ENCODE measurements around the gene E2F2.

Gene E2F2, protein sequence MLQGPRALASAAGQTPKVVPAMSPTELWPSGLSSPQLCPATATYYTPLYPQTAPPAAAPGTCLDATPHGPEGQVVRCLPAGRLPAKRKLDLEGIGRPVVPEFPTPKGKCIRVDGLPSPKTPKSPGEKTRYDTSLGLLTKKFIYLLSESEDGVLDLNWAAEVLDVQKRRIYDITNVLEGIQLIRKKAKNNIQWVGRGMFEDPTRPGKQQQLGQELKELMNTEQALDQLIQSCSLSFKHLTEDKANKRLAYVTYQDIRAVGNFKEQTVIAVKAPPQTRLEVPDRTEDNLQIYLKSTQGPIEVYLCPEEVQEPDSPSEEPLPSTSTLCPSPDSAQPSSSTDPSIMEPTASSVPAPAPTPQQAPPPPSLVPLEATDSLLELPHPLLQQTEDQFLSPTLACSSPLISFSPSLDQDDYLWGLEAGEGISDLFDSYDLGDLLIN
- 0.10 to 4.0 (median 0.97) reads per million in 4 experiments for total RNA-seq

DNA sequence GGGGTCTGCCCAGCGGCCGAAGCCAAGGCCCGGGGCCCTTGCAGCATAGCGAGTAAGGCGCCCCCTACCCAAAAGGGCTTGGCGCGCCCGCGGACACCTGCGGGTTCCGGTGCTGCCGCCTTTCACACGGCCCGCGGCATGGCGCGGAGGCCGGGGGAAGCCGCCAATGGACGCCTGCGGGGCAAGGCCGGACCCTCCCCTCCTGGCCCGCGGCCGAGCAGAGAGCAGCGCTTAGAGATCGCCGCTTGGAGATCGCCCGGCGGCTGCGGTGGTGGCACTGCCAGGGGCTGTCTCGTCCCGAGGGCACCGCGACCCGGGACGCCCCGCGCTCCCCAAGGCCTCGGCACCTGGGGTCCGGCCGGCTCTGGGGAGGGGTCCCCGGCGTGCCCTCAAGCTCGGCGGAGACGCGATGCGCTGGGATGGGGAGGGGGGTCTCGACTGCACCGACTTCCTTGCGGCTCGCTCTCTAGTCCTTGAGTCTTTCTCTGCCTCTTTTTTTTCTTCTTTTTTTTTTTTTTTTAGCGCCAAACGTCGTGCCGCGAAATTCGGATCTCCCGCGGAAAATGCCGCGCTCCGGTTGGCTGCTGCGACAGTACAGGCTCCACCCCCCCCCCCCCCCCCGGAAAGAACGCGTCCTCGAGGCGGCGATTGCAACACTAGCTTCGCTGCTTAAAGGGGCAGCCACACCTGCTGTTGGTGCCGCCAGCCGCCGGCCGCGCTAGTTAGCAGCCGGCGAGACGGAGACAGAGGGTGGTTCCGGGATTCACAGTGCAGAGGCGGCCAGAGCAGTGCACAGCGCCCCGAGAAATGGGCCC, at the start of gene E2F2:
Gene E2F2 (minus strand): TSS at position 487 of the 815 bp plus-strand sequence. CDS start 440 bp downstream, at position 47.
- peak; percentile 82 for DNase-seq

DNA sequence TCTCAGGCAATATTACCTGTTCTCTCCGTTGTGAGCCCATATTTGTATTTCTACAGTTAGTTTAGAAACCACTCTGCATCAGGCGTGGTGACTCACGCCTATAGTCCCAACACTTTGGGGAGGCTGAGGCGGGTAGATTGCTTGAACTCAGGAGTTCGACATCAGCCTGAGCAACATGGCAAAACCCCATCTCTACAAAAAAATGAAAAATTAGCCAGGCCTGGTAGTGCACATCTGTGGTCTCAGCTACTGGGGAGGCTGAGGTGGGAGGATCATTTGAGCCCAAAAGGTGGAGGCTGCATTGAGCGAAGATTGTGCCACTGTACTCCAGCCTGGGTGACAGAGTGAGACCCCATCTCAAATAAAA, 47.9 kb upstream of the E2F2 start:
- DNase-seq = no peak

DNA sequence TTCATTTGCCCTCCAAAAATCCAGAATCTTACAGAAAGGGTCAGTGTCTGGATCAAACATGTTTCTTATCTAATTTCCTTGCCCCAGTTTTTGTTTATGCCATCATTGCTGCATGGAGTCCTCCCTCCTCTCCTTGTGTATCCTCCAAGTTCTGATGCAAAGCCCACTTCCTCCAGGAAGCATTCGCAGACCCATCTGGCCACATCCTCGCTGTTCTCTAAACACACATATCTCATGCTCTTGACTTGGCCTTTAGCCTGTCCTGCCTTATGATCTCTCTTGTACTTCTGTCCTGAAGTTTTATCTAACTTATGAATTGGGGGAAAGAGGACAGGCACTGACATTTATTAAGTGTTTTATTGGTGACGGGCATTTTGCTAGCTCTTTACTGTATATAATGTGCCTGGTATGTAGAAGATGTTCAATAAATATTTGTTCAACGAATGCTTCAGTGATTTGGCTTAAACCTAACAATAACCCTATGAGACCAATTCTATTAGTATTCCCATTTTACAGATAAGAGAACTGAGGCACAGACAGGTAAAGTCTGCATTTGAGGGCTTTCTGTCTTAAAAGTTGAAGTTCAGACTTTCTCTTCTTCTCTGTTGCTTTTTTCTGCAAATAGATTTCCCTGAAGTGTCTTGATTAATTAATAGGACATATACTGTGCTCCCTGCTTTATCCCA, 47.4 kb upstream of the E2F2 start:
- DNase-seq = no peak

DNA sequence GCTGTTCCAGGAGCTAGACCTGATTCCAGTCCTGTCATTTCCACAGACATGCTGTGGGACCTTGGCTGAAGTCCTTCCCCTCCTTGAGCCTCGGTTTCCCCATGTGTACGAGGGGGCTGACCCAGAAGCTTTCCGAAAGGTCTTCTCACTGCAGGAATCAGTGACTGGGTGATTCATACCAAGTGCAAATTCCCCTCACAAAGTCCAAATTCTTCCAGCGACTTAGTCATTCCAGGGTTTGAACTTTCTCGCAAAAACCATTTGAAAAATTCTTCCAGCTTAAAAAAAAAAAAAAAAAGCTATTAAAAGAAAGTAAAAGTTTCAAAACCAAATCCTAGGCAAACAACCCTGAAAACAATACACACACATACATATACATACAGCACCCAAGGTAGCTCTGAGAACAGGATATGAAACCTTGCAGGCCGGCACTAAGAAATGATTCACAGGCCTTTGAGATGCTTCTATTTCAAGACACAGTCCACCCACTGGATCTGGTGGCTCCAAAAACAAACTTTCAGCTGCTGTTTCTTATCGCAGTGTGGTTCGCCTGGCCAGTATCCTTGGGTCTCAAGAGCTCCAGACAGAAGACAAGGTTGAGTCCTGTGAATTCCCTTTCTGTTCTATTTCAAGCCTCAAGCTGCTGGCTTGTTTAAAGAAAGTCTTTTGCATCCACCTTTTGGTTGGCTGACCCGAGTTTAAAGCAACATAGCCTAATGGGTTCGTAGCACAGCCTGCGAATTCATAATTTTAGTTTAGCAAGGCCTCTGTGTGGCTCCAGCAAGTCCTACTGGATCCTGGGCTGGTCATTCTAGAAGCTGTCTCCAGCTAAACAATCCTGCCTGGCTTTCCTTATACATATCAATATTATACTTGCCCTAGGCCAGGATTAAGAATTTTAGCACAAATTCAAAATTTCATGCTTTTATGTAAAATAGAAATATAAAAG, 46.3 kb upstream of the E2F2 start:
- no peak for DNase-seq

DNA sequence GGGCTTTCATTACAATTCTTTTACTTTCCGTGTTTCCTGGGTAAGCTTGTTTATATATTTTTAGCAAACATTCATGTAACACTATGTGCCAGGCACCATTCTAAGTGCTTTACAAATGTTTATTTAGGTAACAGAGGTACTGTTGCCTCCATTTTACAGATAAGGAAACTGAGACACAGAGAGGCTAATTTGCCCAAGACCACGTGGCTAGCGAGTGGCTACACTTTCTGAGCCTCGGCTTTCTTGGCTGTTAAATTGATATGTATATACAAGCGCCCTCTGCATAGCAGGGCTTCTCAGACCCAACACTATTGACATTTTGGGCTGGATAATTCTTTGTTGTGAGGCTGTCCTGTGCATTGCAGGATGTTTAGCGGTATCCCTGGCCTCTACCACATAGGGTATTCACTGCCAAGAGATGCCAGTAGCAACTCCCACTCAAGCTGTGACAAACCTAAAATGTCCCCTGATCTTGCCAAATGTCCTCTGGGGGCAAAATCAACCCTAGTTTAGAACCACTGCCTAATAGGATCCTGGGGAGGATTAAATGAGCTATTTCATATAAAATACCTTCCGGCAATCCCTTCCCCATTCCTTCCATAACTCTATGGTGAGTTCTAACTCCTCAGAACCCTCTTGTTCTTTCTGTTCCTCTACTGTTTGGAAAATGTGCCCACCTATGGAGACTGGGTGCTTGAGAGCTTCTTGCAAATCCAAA, 45.5 kb upstream of the E2F2 start:
- DNase-seq = no peak

DNA sequence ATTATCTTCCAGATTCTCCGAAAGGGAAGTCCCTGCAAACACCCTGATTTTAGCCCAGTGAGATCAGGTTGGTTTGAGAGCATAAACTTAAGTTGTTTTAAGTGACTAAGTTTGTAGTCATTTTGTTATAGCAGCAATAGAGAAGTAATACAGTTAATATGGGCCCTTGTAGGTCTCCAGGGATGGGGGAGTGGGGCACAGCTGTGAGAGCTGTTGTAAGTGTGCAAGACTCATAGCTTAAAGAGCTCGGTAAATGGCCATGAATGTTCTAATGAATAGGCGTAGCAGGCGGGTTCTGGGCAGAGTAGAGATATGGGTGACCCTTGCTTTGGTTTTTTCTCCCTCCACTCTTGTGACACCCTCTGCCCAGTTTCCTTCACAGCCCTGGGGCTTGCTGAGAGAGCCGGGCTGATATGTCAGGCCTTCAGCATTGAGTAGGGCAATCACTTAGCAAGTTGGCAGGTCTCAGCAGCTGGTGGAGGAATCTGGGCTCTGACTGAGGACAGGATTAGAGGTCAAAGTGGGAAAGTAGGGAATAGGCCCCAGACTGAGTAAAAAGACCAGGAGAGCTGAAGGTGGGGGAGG, 44.3 kb upstream of the E2F2 start:
- DNase-seq = no peak

DNA sequence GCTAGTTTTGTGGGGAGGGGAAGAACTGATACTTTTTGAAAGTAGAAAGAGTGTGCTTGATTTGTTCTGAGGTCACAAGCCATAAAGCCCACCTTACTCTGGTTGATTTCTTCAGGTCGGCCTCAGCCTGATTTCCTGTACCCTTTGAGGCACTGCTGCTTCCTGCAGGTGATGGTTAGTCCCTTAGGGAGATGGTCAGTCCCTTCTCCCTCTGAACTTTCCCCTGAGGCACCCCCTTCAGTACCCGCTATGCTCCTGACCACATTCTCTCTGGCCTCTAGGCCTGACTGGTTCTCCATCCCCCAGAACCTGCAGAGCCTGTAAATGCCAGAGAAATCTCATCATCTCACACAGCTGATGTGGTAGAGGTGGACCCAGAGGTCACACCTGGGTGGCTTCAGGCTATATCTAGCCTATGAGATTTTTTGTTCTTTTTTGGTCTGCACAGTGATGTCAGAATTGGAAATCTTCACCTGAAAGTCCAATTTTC, 43.3 kb upstream of the E2F2 start:
- DNase-seq = no peak

DNA sequence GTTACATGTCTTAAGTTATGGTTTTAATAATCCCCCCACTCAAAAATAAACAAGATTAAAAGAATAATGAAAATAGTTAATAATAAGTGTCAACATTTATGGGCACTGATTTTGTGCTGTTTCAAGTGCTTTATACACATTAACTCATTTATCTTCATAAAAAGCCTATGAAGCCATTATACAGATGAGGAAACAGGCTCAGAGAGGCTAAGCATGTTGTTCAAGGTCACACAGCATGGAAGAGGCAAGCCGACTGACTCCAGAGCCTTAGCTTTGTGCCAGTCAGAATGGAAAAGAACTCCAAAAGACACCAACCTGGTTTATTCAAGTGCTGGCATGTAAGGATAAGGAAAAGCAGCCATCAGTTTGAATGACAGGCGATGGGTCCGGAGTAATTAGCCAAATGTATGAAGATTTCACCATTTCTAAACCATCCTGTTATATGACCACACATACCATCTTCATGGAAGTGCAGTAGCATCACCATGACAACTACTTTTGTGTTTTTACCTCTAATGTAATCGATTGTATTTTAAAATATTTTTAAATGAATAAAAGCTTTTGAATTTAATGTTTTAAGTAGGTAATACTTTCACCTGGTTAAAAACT, 42.6 kb upstream of the E2F2 start:
- DNase-seq = no peak

DNA sequence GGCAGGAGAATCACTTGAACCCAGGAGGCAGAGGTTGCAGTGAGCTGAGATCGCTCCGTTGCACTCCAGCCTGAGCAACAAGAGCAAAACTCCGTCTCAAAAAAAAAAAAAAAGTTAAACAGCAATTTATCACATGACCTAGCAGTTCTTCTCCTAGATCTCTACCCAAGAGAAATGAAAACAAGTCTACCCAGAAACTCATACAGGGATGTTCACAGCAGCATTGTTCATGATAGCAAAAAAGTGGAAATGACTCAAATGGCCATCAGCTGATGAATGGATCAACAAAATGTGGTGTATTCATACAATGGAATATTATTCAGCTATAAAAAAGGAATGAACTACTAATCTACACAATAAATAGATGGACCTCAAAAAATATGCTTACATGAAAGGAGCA, 40.4 kb upstream of the E2F2 start:
- DNase-seq = no peak

DNA sequence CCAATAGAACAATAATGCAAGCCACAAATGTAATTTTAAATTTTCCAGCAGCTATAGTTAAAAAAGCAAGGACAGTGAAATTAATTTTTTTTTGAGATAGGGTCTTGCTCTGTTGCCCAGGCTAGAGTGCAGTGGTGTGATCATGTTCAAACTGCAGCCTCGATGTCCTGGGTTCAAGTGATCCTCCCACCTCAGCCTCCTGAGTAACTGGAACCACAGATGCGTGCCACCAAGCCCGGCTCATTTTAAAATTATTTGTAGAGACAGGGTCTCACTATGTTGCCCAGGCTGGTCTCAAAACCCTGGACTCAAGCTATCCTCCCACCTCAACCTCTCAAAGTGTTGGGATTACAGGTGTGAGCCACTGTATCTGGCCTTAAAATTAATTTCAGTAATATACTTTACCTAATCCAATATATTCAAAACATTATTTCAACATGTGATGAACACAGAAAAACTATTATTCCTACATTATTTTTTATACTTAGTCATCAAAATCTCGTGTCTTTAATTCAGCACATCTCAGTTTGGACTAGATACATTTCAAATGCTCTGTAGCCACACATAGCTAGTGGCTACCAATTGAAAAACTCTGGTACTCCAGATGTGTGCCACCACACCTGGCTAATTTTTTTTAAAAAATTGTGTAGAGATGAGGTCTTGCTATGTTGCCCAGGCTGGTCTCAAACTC, 39.1 kb upstream of the E2F2 start:
- DNase-seq = no peak

DNA sequence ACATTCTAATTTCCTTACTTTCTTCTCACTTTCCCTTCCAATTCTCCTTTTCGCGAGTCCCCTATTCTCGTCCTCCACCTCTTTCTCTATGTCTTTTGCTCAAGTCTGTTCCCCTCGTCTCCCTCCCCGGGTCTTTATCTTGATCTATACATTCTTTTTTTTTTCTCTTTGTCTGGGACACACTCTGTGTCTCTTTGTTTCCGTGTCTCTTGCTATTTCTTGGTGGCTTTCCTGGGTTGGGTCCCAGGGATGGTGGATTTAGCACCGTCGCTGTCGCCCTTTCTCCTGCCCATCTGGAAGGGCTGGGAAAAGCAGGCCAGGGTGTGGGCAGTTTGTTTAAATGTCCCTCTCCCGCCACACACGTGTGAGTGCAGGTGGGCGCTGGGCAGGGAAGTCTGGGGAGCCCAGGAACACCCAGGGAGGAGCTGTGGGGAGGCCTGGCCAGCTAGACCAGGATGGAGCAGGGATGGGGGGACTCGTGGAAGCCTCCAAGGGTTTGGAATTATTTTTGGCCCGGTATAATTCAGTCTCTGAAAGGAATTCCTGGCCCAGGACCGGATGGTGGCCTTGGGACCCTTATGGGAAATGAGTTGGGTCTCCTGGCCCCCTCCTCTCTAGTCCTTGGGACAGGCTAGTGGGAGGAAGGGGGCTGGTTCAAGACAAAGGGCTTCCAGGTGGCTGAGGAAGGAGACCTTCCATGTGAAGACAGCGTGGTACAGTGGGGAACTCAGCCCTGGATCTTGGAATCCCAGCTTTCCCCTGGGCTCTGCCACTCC, 37.8 kb upstream of the E2F2 start:
- no peak for DNase-seq

DNA sequence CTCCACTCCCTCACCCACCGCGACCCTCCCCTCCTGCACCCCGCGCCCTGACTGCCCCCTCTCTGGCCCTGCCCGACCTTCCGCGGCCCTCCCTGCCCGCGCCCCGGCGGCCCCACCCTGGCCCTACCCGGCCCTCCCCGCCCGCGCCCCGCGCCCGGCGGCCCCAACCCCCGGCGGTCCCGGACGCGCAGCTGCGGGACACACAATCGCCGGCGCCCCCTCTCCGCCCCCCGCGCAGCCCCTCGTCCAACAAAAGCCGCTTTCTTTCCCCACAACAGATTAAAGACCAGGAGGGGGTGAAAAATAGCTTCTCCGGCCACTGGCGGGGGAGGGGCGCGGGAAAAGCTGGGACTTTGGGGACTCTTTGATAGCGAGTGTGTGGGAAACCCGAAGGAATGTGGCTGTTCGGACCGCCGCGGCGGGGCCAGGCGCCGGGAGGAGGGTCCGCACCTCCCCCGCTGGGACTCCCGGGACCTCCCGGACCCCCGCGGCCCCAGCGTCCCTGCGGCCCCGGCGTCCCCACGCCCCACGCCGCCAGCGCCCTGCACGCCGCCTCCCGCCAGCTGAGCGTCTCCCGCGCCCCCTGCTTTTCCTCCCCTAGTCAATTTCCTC, 37.1 kb upstream of the E2F2 start:
- DNase-seq = no peak

DNA sequence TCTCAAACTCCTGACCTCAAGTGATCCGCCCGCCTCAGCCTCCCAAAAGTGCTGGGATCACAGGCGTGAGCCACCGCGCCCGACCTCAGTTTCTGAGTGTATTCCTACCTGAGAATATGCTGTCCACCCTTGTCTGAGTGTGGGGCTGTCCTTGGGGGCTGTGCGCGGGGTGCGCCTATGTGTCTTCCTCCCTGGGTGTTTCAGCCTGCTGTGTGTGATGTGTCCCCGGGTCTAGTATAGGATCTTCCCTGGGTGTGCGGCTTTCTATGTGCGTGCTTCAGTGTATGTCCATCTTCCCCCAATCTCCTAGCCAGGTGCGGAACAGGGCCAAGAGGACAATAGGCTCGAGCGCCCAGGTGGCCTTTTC, 36.6 kb upstream of the E2F2 start:
- no peak for DNase-seq

DNA sequence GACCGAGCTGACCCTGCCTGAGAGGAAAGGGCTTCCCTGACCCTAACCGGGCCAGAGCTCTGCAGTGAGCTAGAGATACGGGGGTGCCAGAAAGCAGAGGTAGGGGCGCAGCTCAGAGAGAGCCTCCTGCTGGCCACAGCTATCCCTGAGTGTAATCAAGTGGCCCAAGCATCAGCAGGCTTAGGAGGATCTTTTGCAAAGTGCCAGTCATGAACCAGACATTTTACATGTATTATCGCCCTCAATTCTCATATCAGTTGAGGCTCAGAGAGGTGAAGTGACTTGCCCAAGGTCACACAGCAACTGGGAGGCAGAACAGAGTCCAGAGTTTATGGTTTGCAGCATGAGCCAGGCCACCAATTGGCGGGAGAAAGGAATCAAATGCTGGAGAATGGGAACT, 35.3 kb upstream of the E2F2 start:
- no peak for DNase-seq

DNA sequence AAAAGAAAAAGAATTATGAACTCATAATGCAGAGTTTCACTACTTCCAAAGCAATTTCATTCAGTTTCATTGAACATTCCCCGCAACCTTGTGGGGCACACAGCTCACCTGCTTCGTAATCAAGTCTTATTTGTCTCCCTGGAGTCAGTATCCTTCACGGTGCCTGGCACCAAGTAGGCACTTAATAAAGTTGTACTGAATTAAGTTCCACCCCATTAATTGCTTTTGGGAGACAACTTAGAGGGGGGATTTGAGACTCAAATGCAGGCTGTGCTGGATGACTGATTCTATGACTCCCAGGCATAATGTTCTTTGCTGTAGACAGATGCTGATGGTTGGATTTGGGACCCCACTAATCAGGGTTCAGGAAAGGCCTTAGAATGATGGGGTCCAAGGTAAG, 34.7 kb upstream of the E2F2 start:
- no peak for DNase-seq

DNA sequence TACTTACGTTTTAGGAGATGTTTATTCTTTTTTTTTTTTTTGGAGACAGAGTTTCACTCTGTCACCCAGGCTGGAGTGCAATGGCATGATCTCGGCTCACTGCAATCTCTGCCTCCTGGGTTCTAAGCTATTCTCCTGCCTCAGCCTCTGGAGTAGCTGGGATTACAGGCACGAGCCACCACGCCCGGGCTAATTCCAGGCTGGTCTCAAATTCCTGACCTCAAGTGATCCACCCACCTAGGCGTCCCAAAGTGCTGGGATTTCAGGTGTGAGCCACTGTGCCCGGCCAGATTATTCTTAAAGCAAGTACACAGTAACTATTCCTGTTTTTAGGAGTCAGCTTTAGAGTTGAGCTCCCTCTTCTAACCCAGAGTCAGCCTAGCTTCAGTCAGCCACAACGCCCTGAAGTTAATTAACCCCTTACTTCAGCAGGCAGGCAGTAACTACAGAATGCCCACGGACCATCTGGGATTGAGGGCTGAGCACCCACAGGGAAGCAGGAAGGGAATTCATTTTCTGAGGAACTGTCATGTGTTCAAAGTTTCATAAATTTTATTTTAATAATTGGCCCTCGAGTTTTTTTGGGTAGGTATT, 33.6 kb upstream of the E2F2 start:
- DNase-seq = no peak

DNA sequence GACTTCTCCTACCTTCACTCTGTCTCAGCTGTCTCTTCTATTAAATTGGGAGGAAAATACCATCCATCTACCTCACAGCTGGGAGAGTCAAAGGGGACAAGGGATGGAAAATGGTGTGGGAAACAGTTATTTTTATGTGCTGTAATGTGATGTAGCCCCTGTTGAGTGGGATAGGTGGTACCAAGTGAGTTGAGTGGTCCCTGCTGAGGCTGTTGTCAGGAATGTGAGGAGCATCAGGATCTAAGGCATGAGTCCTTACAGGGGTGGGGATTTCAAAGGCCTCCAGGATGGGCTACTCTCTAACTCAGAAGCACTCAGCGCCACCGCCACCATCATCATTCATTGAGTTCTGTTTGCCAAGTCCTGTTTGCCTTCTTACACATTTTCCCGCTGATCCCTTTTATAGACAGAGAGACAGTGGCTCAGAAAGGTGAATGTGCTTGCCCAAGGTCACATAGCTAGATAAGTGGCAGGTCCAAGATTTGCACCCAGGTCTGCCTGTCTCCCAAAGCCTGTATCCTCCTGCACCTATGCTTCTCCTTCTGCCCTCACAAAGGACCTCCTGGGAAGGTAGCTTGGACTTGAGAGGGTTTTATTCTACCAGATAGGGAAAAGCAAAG, 32.8 kb upstream of the E2F2 start:
- DNase-seq = no peak

DNA sequence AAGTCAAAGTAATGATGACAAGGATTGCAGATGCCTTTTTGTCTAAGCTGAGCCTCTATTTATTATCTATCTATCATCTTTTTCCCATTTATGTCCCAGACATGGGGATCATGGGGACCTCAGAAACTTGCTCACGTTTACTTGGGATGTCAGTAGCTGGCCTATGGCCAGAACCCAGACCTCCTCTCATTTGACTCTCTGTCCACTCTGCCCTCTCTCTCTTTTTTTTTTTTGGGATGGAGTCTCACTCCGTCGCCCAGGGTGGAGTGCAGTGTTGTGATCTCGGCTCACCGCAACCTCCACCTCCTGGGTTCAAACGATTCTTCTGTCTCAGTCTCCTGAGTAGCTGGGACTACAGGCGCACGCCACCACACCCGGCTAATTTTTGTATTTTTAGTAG, 32.0 kb upstream of the E2F2 start:
- no peak for DNase-seq

Measured in effector CD8-positive, alpha-beta T cell (primary cell).